ENCODE results near the gene KRTAP10-6. TPM values are rescaled to one million over a fixed set of nuclear protein-coding genes. Genes with fewer than 3 reads are reported as not detected.
"Not testable (repeated sequence)": the region's sequence is repeated elsewhere in the genome, so short reads cannot be mapped to it uniquely, and the experiment has no call there.

KRTAP10-6 gene
- total RNA-seq, 1 donor from 2014 or later = not detected

- no peak overlapping the region for H3K4me3 Mint-ChIP-seq
- H3K9me3 Mint-ChIP-seq = no peaks in the 10 kb centered on the region
- peaks cover 8% of the 10 kb centered on the region for H3K27me3 Mint-ChIP-seq
- TF ChIP-seq, protein P1, sequence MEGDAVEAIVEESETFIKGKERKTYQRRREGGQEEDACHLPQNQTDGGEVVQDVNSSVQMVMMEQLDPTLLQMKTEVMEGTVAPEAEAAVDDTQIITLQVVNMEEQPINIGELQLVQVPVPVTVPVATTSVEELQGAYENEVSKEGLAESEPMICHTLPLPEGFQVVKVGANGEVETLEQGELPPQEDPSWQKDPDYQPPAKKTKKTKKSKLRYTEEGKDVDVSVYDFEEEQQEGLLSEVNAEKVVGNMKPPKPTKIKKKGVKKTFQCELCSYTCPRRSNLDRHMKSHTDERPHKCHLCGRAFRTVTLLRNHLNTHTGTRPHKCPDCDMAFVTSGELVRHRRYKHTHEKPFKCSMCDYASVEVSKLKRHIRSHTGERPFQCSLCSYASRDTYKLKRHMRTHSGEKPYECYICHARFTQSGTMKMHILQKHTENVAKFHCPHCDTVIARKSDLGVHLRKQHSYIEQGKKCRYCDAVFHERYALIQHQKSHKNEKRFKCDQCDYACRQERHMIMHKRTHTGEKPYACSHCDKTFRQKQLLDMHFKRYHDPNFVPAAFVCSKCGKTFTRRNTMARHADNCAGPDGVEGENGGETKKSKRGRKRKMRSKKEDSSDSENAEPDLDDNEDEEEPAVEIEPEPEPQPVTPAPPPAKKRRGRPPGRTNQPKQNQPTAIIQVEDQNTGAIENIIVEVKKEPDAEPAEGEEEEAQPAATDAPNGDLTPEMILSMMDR (conservative IDR thresholded peaks at IDR 0.05) = no peak
- peaks cover 6% of the 10 kb centered on the region for H3K4me1 Mint-ChIP-seq (ENCODE audit: unreplicated experiment)
- no peak for DNase-seq (ENCODE audit: extremely low spot score, unreplicated experiment)
- H3K27ac Mint-ChIP-seq = no peak overlapping the region
- H3K36me3 Mint-ChIP-seq = no peaks in the 10 kb centered on the region
Observed at GRCh38 chr21:44578371-44579055, 13.8 kb downstream of the KRTAP10-6 start.

GRCh38 chr21:44576025-44576420, 16.3 kb downstream of the KRTAP10-6 start:
- Mint-ChIP-seq H3K4me1 (ENCODE audit: unreplicated experiment) (no peaks in the 10 kb centered on the region), H3K9me3 (peaks cover 5% of the 10 kb centered on the region), H3K27ac (no peak overlapping the region), H3K36me3 (no peaks in the 10 kb centered on the region), H3K27me3 (peaks cover 3% of the 10 kb centered on the region), H3K4me3 (no peak overlapping the region)
- TF ChIP-seq, protein P1 (conservative IDR thresholded peaks at IDR 0.05) = no peak
- DNase-seq (ENCODE audit: extremely low spot score, unreplicated experiment) = no peak

- no peaks in the 10 kb centered on the region for H3K36me3 Mint-ChIP-seq
- H3K4me3 Mint-ChIP-seq = no peak overlapping the region
Observed at GRCh38 chr21:44575307-44576024, 16.8 kb downstream of the KRTAP10-6 start.

DNA sequence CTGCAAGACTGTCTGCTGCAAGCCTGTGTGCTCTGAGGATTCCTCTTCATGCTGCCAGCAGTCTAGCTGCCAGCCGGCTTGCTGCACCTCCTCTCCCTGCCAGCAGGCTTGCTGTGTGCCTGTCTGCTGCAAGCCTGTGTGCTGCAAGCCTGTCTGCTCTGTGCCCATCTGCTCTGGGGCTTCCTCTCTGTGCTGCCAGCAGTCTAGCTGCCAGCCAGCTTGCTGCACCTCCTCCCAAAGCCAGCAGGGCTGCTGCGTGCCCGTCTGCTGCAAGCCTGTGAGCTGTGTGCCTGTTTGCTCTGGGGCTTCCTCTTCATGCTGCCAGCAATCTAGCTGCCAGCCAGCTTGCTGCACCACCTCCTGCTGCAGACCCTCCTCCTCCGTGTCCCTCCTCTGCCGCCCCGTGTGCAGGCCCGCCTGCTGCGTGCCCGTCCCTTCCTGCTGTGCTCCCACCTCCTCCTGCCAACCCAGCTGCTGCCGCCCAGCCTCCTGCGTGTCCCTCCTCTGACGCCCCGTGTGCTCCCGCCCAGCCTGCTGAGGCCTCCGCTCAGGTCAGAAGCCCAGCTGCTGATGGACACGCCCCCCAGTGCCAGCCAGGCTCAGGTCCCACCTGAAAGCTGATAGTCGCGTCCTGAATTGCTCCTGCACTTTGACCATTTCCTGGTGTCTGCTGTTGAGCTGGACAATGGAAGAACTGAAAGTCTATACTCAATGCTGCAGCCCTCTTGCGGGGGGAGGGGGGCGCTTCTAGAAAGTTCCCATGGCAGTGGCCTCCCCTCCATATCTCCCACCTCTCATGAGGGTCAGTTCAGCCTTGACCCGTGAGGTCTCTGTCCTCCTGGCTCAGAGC, 17.6 kb downstream of the KRTAP10-6 start:
- no peak for DNase-seq (ENCODE audit: extremely low spot score, unreplicated experiment)
- Mint-ChIP-seq H3K4me3 (no peak overlapping the region), H3K27me3 (peaks cover 3% of the 10 kb centered on the region), H3K36me3 (no peaks in the 10 kb centered on the region), H3K4me1 (ENCODE audit: unreplicated experiment) (no peaks in the 10 kb centered on the region), H3K9me3 (peaks cover 5% of the 10 kb centered on the region), H3K27ac (no peak overlapping the region)
- TF ChIP-seq, protein P1 (conservative IDR thresholded peaks at IDR 0.05) = no peak

More at GRCh38 chr21:44575307-44576024, 16.8 kb downstream of the KRTAP10-6 start:
- Mint-ChIP-seq H3K27me3 (peaks cover 3% of the 10 kb centered on the region), H3K9me3 (peaks cover 5% of the 10 kb centered on the region), H3K4me1 (ENCODE audit: unreplicated experiment) (no peaks in the 10 kb centered on the region), H3K27ac (no peak overlapping the region)
- TF ChIP-seq, protein P1 (conservative IDR thresholded peaks at IDR 0.05) = no peak
- DNase-seq (ENCODE audit: extremely low spot score, unreplicated experiment) = no peak

DNA sequence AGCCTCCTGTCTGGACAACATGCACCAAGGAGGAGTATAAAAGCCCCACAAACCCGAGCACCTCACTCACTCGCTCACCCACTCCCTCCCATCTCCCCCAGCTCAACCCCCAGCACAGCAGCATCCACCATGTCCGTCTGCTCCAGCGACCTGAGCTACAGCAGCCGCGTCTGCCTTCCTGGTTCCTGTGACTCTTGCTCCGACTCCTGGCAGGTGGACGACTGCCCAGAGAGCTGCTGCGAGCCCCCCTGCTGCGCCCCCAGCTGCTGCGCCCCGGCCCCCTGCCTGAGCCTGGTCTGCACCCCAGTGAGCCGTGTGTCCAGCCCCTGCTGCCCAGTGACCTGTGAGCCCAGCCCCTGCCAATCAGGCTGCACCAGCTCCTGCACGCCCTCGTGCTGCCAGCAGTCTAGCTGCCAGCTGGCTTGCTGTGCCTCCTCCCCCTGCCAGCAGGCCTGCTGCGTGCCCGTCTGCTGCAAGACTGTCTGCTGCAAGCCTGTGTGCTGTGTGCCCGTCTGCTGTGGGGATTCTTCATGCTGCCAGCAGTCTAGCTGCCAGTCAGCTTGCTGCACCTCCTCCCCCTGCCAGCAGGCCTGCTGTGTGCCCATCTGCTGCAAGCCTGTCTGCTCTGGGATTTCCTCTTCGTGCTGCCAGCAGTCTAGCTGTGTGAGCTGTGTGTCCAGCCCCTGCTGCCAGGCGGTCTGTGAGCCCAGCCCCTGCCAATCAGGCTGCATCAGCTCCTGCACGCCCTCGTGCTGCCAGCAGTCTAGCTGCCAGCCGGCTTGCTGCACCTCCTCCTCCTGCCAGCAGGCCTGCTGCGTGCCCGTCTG, 18.5 kb downstream of the KRTAP10-6 start, which contains the start of gene KRTAP10-4:
KRTAP10-4 (plus strand) TSS at position 100 of the 827 bp plus-strand sequence; CDS start at position 130, 30 bp downstream.
- H3K36me3 Mint-ChIP-seq; H3K9me3 Mint-ChIP-seq; H3K4me1 Mint-ChIP-seq (ENCODE audit: unreplicated experiment); H3K27ac Mint-ChIP-seq; H3K27me3 Mint-ChIP-seq; DNase-seq (ENCODE audit: extremely low spot score, unreplicated experiment); H3K4me3 Mint-ChIP-seq: not testable (repeated sequence)

All from type B pancreatic cell (in vitro differentiated cells).